Liver (tissue), 3 donors: ENCODE measurements around the gene IL1RAPL1.

ENCODE experiments used
- CTCF ChIP-seq: fragments of 150-350 bp; IDR thresholded peaks from 2 replicates; pipeline ENCODE4 v1.5.1; 2017; ENCODE audit warnings: improper control_type of control experiment, low read depth, low read length; ENCODE audit not compliant: missing input control
- GABPA ChIP-seq, 2 donors: IDR thresholded peaks in 1 of 2; conservative IDR thresholded peaks in 1 of 2; 2 replicates each; pipeline ENCODE4 v1.6.1; 2016; ENCODE audit warnings: antibody characterized with exemption in 2 of 2, mild to moderate bottlenecking in 1 of 2, moderate library complexity in 1 of 2
- JUND ChIP-seq, 2 donors: IDR thresholded peaks; 2 replicates each; pipeline ENCODE4 v1.6.1; 2016; ENCODE audit warnings: antibody characterized with exemption in 2 of 2
- TAF1 ChIP-seq: conservative IDR thresholded peaks from 2 replicates; pipeline ENCODE4 v1.6.1; 2016; ENCODE audit warnings: antibody characterized with exemption, mild to moderate bottlenecking
- donor health status: healthy.
- donor health status: healthy.

- TF ChIP-seq CTCF: no peak
- no peak for TF ChIP-seq JUND (IDR thresholded peaks at IDR 0.05)
- TF ChIP-seq TAF1: no peak
- TF ChIP-seq GABPA (IDR thresholded peaks at IDR 0.05 in 1 of 2, conservative IDR thresholded peaks at IDR 0.05 in 1 of 2): no peak
Measured at GRCh38 chrX:29555465-29556091, 968.3 kb downstream of the IL1RAPL1 start.
